K562 (cell line): Measurements from ENCODE around the gene ACTN3. TPM values are rescaled to one million over a fixed set of nuclear protein-coding genes. Genes with fewer than 3 reads are reported as not detected.
A peak's percentile ranks its signal among the peaks of the same experiment; 100 is the strongest.

Source experiments
- AFF1 ChIP-seq, 2 experiments: fragments of 450-650 bp; IDR thresholded peaks; 2 replicates each; pipeline ENCODE4 v1.6.1; 2018; ENCODE audit warnings: mild to moderate bottlenecking in 2 of 2, low read depth in 1 of 2; ENCODE audit not compliant: partially characterized antibody in 2 of 2
- ASH1L ChIP-seq: fragments of 450-650 bp; IDR thresholded peaks from 2 replicates; pipeline ENCODE4 v1.6.1; 2018; ENCODE audit warnings: borderline replicate concordance, mild to moderate bottlenecking, low read depth; ENCODE audit not compliant: partially characterized antibody
- CEBPB ChIP-seq: fragments of 450-650 bp; IDR thresholded peaks from 2 replicates; pipeline ENCODE4 v1.6.1; 2016; ENCODE audit warnings: missing genetic modification characterization, missing compliant biosample characterization
- CHD7 ChIP-seq: fragments of 200-600 bp; sonication (generic); IDR thresholded peaks from one replicate; pipeline ENCODE4 v1.6.1; 2012; ENCODE audit warnings: mild to moderate bottlenecking, low read depth, low read length, inconsistent platforms
- ETS2 ChIP-seq: IDR thresholded peaks from 2 replicates; pipeline ENCODE4 v1.6.1; 2016; ENCODE audit warnings: borderline replicate concordance, missing genetic modification characterization, mild to moderate bottlenecking, moderate library complexity, missing compliant biosample characterization; ENCODE audit not compliant: poor library complexity, severe bottlenecking
- FOXM1 ChIP-seq, 2 experiments: fragments of 450-650 bp in 1 of 2; sonication (generic) in 1 of 2; formaldehyde crosslinking in 1 of 2; IDR thresholded peaks; 2 replicates each; pipeline versions ENCODE4 v1.6.1 to v1.9.0; 2017 to 2022; ENCODE audit warnings: low read depth in 2 of 2, mild to moderate bottlenecking in 2 of 2, missing genetic modification reagents in 1 of 2, moderate library complexity in 1 of 2
- HDGF ChIP-seq: fragments of 450-650 bp; IDR thresholded peaks from 2 replicates; pipeline ENCODE4 v1.6.1; 2016
- KDM1A ChIP-seq, 2 experiments: fragments of 450-650 bp; IDR thresholded peaks; 2 replicates each; pipeline ENCODE4 v1.6.1; 2016; ENCODE audit warnings: mild to moderate bottlenecking in 2 of 2
- RFX1 ChIP-seq: fragments of 450-650 bp; IDR thresholded peaks from 2 replicates; pipeline ENCODE4 v1.6.1; 2016; ENCODE audit warnings: mild to moderate bottlenecking, moderate library complexity
- SRSF7 ChIP-seq: fragments of 200-400 bp; formaldehyde crosslinking; optimal IDR thresholded peaks from 2 replicates; pipeline ENCODE3; 2017; ENCODE audit warnings: mild to moderate bottlenecking, low read depth, low read length
- ZNF24 ChIP-seq: fragments of 450-650 bp; IDR thresholded peaks from 2 replicates; pipeline ENCODE4 v1.6.1; 2016
- ZNF778 ChIP-seq: fragments of 450-650 bp; formaldehyde crosslinking; IDR thresholded peaks from 2 replicates; pipeline ENCODE4 v1.4.0; 2020; ENCODE audit warnings: mild to moderate bottlenecking, moderate library complexity
- polyA plus RNA-seq, 8 experiments: library from polyadenylated mRNA; depleted of rRNA in 4 of 8; stranded (reverse) in 5 of 8; unstranded in 3 of 8; fragments of >200 nt; fragmentation: Nextera tagmentation in 2 of 8; fragmentation: Illumina TruSeq in 1 of 8; extraction: Ambion mirVana in 2 of 8; extraction: Trizol in 1 of 8; gene quantifications; 2 replicates each; pipeline versions ENCODE4 v1.2.1 to v1.2.3, GENCODE V29; 2011 to 2014; ENCODE audit warnings: inconsistent platforms in 1 of 8, missing spikeins in 1 of 8
- total RNA-seq, 7 experiments: library from RNA; depleted of rRNA in 6 of 7; stranded (reverse); fragments of >200 nt in 6 of 7; fragmentation: Illumina TruSeq in 2 of 7; extraction: Trizol in 2 of 7; gene quantifications; 2 replicates each; pipeline versions ENCODE4 v1.2.1 to v1.2.3, GENCODE V29; 2011 to 2021; ENCODE audit warnings: low replicate concordance in 1 of 7

Gene ACTN3
- total and polyA plus RNA-seq, 9 of the 15 experiments (the other 6 are each of a cell fraction or from before 2014, with no cell fraction given) = not detected

- TF ChIP-seq AFF1 (IDR thresholded peaks at IDR 0.05; ENCODE audit: low read depth in 1 of 2, partially characterized antibody in 2 of 2) = no peak
- TF ChIP-seq ASH1L = no peak
- no peak for TF ChIP-seq SRSF7
- TF ChIP-seq ZNF24 = 0 out of 2 replicates have a peak, but pooled peaks have one; percentile 34
- TF ChIP-seq CEBPB (tag) = no peak
- TF ChIP-seq ZNF778 (CRISPR knock-in tag) = no peak
- TF ChIP-seq RFX1 = no peak
- TF ChIP-seq HDGF = peak; percentile 95; the same call in 1 of the 2 replicates
- peak; percentile 21 for TF ChIP-seq FOXM1 (IDR thresholded peaks at IDR 0.05; ENCODE audit: low read depth)
- no peak for TF ChIP-seq FOXM1 (CRISPR knock-in tag; IDR thresholded peaks at IDR 0.05; ENCODE audit: low read depth)
- TF ChIP-seq KDM1A (IDR thresholded peaks at IDR 0.05) = peak; percentile 95 to 97
- no peak for TF ChIP-seq CHD7
- no peak for TF ChIP-seq ETS2 (tag)
Measured at GRCh38 chr11:66546368-66546965, at the start of gene ACTN3 (continued).
